Activated naive CD4-positive, alpha-beta T cell treated with anti-CD3 and anti-CD28 coated beads for 36 hours (primary cell): ENCODE measurements around the gene SYVN1. TPM values are rescaled to one million over a fixed set of nuclear protein-coding genes. Genes with fewer than 3 reads are reported as not detected.

ENCODE experiments used
- CTCF ChIA-PET: fragments of 350-600 bp; sonication (Branson Sonifier 250); formaldehyde crosslinking; loops from one replicate; lab custom pipeline; 2021; ENCODE audit warnings: antibody characterized with exemption; lab: Charles Lee
- DNase-seq: peaks from one replicate; pipeline ENCODE4 v3.0.0-alpha.2; 2020
- H3K27ac Mint-ChIP-seq: one replicate; pipeline ENCODE4 v1.8.0; 2021; ENCODE audit warnings: mild to moderate bottlenecking, mixed read lengths
- H3K27me3 Mint-ChIP-seq: one replicate; pipeline ENCODE4 v1.8.0; 2021; ENCODE audit warnings: low read depth, mixed read lengths
- H3K36me3 Mint-ChIP-seq: one replicate; pipeline ENCODE4 v1.8.0; 2021; ENCODE audit warnings: low read depth, mixed read lengths
- H3K4me1 Mint-ChIP-seq: one replicate; pipeline ENCODE4 v1.8.0; 2021; ENCODE audit warnings: low read depth, mixed read lengths
- H3K4me3 Mint-ChIP-seq: one replicate; pipeline ENCODE4 v1.8.0; 2021; ENCODE audit warnings: mild to moderate bottlenecking, moderate library complexity, mixed read lengths
- H3K9me3 Mint-ChIP-seq: one replicate; pipeline ENCODE4 v1.8.0; 2021; ENCODE audit warnings: mixed read lengths
- intact Hi-C: fragments of 100-400 bp; cut with micrococcal nuclease; formaldehyde crosslinking; loops from one replicate; pipeline ENCODE4 v1.15.1; 2023
- total RNA-seq, 2 experiments: library from RNA; stranded (reverse); gene quantifications; one replicate each; pipeline ENCODE4 v1.2.3, GENCODE V29; 2021

Gene SYVN1
- total RNA-seq, 2 experiments from 2014 or later, result 19.0 to 19.2 TPM

DNA sequence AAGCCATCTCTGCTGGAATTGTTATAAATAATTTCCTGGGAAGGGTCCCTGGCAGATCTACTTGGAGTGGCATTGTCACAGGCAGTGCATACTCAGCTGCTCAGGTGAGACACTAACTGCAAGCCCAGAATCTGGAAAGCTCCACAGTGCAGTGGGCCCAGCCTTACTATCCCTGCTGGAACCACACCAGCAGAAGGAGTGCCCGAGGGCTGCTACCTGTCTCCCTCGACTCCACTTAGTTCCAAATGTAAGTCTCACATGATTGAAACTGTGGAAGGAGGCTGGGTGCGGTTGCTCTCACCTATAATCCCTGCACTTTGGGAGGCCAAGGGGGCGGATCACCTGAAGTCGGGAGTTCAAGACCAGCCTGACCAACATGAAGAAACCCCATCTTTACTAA lies 14.3 kb upstream of the SYVN1 start:
- CTCF ChIA-PET, result interaction anchor here (1.0 kb wide), 1 partner anchor 13 kb away, joined by 3 read pairs; no protein-coding TSS in a partner anchor
- H3K9me3 Mint-ChIP-seq, result no peaks in the 10 kb centered on the region
- no peak overlapping the region for H3K27ac Mint-ChIP-seq
- no peaks in the 10 kb centered on the region for H3K36me3 Mint-ChIP-seq
- no peaks in the 10 kb centered on the region for H3K27me3 Mint-ChIP-seq
- no peak for DNase-seq
- intact Hi-C loops, result no loop called here
- no peak overlapping the region for H3K4me3 Mint-ChIP-seq
- no peaks in the 10 kb centered on the region for H3K4me1 Mint-ChIP-seq

DNA sequence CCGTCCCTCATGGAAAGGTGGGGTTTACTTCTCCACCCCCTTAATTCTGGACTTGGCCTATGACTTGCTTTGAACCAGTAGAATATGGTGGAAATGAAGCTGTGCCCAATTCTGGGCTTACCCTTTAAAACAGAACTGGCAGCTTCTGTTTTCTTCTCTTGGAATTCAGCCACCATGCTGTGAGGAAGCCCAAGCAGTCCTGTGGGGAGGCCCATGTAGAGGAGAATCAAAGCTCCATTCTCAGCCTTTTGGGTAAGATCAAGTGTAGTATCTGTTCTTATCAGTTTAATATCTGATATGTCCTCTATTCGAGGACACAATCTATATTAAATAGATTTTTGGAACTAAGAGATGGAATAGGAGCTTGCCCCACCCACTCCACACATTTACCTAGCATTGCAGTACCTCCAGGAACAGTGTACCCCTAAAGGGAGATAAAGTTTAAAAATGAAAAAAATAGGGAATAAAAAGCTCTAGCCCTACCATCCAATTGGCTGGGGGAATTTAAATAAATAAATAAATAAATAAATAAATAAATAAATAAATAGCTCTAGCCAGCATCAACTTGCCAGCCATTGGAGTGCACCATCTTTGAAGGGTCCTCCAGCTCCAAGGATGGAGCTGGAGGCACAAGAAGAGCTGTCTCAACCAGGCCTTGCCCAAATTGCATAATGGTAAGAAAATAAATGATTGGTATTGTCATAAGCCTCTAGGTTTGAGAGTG lies 13.2 kb upstream of the SYVN1 start:
- DNase-seq, result no peak
- no peaks in the 10 kb centered on the region for H3K27me3 Mint-ChIP-seq
- CTCF ChIA-PET, result interaction anchor here (0.6 to 1.1 kb wide), 3 partner anchors 21 to 108 kb away, joined by 3 read pairs; no protein-coding TSS in a partner anchor
- H3K9me3 Mint-ChIP-seq, result no peaks in the 10 kb centered on the region
- no peaks in the 10 kb centered on the region for H3K36me3 Mint-ChIP-seq
- H3K4me3 Mint-ChIP-seq, result no peak overlapping the region
- intact Hi-C loops, result no loop called here
- H3K4me1 Mint-ChIP-seq, result no peaks in the 10 kb centered on the region
- no peak overlapping the region for H3K27ac Mint-ChIP-seq

DNA sequence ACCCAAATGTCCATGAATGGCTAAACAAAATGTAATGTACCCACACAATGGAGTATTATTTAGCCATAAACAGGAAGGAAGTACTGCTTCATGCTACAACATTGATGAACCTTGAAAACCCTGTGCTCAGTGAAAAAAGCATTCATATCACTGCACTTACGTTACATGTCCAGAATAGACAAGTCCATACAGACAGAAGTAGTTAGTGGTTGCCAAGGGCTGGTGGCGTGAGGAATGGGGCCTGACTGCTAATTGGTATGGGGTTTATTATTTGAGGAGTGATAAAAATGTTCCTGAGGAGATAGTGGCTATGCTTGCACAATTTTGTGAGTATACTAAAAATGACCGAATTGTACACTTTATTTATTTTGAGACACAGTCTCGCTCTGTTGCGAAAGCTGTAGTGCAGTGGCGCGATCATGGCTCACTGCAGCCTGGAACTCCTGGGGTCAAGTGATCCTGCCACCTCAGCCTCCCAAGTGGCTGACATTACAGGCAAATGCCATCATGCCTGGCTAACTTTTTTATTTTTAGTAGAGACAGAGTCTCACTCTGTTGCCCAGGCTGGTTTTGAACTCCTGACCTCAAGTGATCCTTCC lies 7.7 kb upstream of the SYVN1 start:
- no peaks in the 10 kb centered on the region for H3K36me3 Mint-ChIP-seq
- CTCF ChIA-PET, result no interaction called here
- DNase-seq, result no peak
- H3K27me3 Mint-ChIP-seq, result no peaks in the 10 kb centered on the region
- H3K9me3 Mint-ChIP-seq, result no peaks in the 10 kb centered on the region
- H3K4me3 Mint-ChIP-seq, result no peak overlapping the region
- intact Hi-C loops, result loop anchor here (2.0 kb wide), 1 partner anchor 25 kb away; no protein-coding TSS in a partner anchor
- no peaks in the 10 kb centered on the region for H3K4me1 Mint-ChIP-seq
- H3K27ac Mint-ChIP-seq, result no peak overlapping the region

DNA sequence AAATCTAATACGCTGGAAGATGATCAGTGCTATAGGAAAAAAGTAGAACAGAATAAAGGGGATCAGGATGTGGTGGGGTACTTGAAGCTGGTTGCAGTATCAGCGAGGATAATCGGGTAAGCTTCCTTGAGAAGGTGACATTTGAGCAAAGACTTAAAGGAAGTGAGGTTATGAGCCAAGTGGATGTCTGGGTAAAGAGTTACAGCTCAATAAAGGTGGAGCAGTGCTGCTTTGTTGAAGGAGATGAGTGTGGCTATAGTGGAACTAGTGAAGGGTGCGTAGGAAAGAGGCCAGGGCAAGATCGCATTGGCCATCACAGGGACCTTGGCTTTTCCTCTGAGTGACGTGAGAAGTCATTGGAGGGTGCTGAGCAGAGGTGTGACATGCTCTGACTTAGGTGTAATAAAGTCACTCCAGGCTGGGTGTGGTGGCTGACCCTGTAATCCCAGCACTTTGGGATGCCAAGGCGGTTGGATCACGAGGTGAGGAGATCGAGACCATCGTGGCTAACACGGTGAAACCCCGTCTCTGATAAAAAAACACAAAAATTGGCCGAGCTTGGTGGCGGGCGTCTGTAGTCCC lies 2.3 kb upstream of the SYVN1 start:
- H3K4me3 Mint-ChIP-seq, result peak overlapping the region; percentile 68
- no peaks in the 10 kb centered on the region for H3K9me3 Mint-ChIP-seq
- DNase-seq, result no peak
- peaks cover 28% of the 10 kb centered on the region for H3K4me1 Mint-ChIP-seq
- H3K27ac Mint-ChIP-seq, result peak overlapping the region; percentile 82
- intact Hi-C loops, result no loop called here
- H3K36me3 Mint-ChIP-seq, result peaks cover 4% of the 10 kb centered on the region
- CTCF ChIA-PET, result interaction anchor here (0.9 to 2.1 kb wide), 4 partner anchors 12 to 195 kb away, joined by 3 to 8 read pairs (median 4); partner anchors contain the start of gene CAPN1
- H3K27me3 Mint-ChIP-seq, result no peaks in the 10 kb centered on the region

DNA sequence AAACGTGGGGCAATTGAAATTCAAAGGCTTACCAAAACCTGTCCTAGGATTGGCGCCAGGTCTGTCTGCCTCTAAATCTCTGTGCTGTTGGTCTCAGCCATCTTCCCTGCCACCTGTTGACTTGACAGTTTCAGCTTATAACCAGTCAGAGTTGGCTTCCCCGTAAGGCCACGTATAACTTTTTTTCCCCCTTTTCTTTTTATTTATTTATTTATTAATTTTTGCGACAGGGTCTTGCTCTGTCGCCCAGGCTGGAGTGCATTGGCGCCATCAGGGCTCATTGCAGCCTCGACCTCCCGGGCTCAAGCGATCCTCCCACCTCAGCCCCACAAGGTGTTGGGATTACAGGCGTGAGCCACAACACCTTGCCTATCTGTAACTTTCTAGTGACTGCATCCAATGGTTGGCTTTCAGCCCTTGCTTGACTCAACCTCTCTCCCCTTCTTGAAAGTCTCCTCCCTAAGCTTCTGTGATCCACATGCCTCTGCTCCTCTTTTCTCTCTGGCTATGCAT lies 1.4 kb upstream of the SYVN1 start:
- DNase-seq, result peak; percentile 34
- CTCF ChIA-PET, result interaction anchor here (0.6 to 2.1 kb wide), 8 partner anchors 13 to 180 kb away, joined by 3 to 8 read pairs (median 4); partner anchors contain the start of gene CAPN1
- Mint-ChIP-seq H3K27me3 (no peaks in the 10 kb centered on the region), H3K9me3 (no peaks in the 10 kb centered on the region), H3K36me3 (peaks cover 7% of the 10 kb centered on the region), H3K4me1 (peaks cover 29% of the 10 kb centered on the region), H3K4me3 (peak overlapping the region; percentile 99), H3K27ac (peak overlapping the region; percentile 100)
- intact Hi-C loops, result loop anchor here (1.0 kb wide), 2 partner anchors 13 to 39 kb away; partner anchors contain the start of genes FAU, MRPL49 and VPS51

DNA sequence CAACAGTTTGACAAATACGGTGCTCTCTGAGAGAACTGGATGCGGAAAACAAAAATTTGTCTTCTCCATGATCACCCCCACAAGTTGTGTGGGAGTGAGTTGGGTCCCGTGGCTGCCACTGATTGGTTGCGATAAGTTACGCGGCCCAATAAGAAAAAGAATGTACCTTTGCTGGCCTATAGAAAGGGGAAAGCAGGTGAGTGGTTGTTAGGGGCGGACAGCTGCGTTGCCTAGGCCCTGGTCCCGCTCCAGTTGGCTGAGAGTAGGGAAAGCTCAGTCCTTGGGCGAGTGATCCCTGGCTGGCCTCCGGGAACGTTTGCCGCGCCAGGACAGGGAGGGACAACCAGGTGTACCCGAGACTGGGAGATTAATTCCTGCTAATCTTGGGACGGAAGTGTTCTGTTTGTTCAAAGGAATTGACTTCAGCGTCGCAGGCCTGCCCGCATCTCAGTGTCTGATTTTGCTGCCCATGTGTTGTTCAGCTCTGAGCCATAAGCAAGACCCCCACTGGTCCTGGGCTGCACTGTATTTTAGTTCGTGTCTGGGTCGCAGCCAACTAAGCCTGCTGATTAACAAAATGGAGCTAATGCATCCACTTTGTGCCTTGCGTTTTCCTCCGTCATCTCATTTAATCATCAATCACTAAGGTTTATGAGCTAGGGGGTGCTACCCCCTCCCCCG lies 773 bp upstream of the SYVN1 start:
- no peaks in the 10 kb centered on the region for H3K9me3 Mint-ChIP-seq
- H3K27ac Mint-ChIP-seq, result peak overlapping the region; percentile 100
- peak; percentile 92 for DNase-seq
- no peaks in the 10 kb centered on the region for H3K27me3 Mint-ChIP-seq
- intact Hi-C loops, result loop anchor here (1.0 to 5.0 kb wide), 4 partner anchors 13 to 127 kb away; partner anchors contain the start of genes FAU, MRPL49, POLA2 and VPS51
- peaks cover 29% of the 10 kb centered on the region for H3K4me1 Mint-ChIP-seq
- CTCF ChIA-PET, result interaction anchor here (0.6 to 2.1 kb wide), 7 partner anchors 14 to 180 kb away, joined by 3 to 8 read pairs (median 4); partner anchors contain the start of gene CAPN1
- peak overlapping the region; percentile 99 for H3K4me3 Mint-ChIP-seq
- H3K36me3 Mint-ChIP-seq, result peaks cover 7% of the 10 kb centered on the region

DNA sequence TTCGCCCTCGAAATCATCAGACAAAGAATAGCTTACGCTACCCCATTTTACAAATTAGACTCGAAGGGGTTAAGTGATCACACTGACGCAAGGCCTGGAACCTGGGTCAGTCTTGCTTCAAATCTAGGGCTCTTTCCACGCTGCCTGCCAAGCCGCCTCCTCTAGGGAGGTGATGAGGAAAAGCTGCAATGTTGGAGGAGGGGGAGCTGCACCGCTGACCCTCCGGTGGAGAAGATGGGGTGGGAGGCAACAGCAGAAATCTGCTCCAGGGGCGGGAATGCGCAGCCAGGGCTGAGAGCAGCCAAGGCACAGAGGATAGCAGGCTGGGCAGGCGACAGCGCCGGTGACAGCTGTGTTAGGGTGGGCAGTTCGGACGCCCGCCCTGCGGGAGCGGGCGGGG lies 595 bp downstream of the SYVN1 start:
- no peak for DNase-seq
- CTCF ChIA-PET, result no interaction called here
- H3K36me3 Mint-ChIP-seq, result peaks cover 7% of the 10 kb centered on the region
- peak overlapping the region; percentile 100 for H3K27ac Mint-ChIP-seq
- intact Hi-C loops, result loop anchor here (1.0 to 5.0 kb wide), 2 partner anchors 16 to 129 kb away; partner anchors contain the start of genes POLA2 and ZNHIT2
- H3K27me3 Mint-ChIP-seq, result no peaks in the 10 kb centered on the region
- H3K4me3 Mint-ChIP-seq, result peak overlapping the region; percentile 99
- peaks cover 29% of the 10 kb centered on the region for H3K4me1 Mint-ChIP-seq
- no peaks in the 10 kb centered on the region for H3K9me3 Mint-ChIP-seq

DNA sequence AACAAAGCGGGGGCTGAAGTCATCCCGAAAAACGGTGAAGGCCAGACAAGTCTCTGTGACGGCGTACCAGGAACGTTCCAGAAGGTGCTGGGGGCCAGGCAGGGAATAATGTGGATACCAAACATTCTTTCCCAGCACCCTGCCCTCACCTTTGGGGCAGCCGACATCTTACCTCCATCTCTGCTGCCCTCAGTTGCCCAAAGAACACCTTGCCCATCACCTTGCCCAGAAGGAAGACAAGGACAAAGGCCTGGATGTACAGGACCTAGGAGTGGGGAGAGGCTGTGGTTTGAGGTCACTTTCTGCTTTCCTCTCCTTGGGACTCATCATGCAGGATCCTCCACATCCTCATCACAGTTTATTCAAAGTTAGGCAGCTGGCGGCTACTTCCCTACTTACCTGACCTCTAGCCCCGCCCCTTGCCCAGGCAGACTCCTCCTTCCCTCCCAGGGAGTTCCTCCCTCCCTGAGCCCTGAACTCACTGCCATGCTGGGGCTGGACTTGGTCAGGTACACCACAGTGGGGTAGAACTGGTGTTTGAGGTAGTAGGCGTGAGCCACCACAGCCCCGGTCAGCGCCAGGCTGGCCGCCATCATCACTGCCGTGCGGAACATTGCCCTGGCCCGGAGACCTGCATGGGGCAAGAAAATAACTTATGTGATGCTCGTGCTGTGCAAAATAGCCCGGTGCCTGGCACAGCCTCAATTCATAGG lies 1.2 kb downstream of the SYVN1 start:
- peak overlapping the region; percentile 99 for H3K4me3 Mint-ChIP-seq
- intact Hi-C loops, result loop anchor here (5.0 kb wide), 1 partner anchor 129 kb away; the partner anchor contains the start of gene POLA2
- H3K9me3 Mint-ChIP-seq, result no peaks in the 10 kb centered on the region
- peaks cover 29% of the 10 kb centered on the region for H3K4me1 Mint-ChIP-seq
- no peaks in the 10 kb centered on the region for H3K27me3 Mint-ChIP-seq
- H3K27ac Mint-ChIP-seq, result peak overlapping the region; percentile 100
- peak; percentile 68 for DNase-seq
- H3K36me3 Mint-ChIP-seq, result peaks cover 7% of the 10 kb centered on the region
- CTCF ChIA-PET, result no interaction called here

DNA sequence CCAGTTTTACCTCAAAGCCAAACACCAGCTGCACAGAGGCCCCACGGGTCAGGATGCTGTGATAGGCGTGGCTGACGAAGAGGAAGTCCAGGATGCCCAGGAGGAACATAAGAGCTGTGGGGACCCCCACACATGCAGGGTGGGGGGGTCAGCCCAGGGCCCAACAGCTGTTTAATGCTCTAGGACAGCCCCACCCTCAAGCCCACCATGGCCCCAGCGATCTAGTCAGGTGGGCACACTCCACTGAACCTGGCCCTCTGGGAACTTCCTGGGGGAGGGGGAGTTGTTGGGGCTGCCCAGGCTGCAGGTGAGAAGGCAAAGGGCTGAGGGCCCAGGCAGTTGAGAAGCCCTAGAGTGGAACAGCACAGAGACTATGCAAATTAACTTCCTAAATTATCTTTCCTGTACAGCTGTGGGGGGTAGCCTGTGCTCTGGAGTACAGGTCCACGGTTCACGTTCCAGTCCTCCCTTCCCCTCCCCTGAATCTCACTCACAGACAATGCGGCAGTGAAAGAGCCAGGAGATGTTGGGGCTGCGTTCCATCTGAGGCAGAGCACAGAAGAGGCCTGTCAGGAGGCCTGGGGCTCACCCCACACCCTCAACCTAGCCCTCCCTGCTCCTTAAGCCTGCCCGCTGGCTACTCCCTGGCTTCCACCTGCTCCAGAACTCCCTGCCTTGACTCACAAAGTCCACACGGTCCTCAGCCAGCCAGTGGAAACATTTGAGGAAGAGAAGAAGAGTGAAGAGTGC lies 1.9 kb downstream of the SYVN1 start:
- no peaks in the 10 kb centered on the region for H3K9me3 Mint-ChIP-seq
- peak overlapping the region; percentile 99 for H3K4me3 Mint-ChIP-seq
- peaks cover 7% of the 10 kb centered on the region for H3K36me3 Mint-ChIP-seq
- peaks cover 29% of the 10 kb centered on the region for H3K4me1 Mint-ChIP-seq
- DNase-seq, result no peak
- peak overlapping the region; percentile 100 for H3K27ac Mint-ChIP-seq
- CTCF ChIA-PET, result interaction anchor here (1.0 kb wide), 1 partner anchor 15 kb away, joined by 4 read pairs; the partner anchor contains the start of gene ZNHIT2
- intact Hi-C loops, result loop anchor here (5.0 kb wide), 1 partner anchor 130 kb away; the partner anchor contains the start of gene POLA2
- H3K27me3 Mint-ChIP-seq, result no peaks in the 10 kb centered on the region

DNA sequence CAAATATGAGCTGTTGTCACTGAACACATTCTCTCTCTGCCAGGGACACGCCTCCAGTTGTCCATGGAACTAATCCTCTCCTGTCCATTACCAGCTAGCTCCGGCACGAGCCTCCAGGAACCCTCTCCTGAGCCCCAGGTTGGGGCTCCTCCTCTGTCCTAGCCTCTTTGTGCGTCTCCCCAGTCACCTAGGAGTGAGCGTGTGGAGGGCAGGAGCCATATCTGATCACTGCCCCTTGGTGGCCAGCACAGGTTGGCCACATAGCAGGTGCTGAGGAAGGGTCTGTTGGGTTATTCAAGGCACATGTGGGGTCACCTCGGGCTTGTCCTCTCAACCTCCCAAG lies 2.5 kb downstream of the SYVN1 start:
- Mint-ChIP-seq H3K4me3 (no peak overlapping the region), H3K36me3 (peaks cover 7% of the 10 kb centered on the region), H3K27me3 (no peaks in the 10 kb centered on the region), H3K27ac (peak overlapping the region; percentile 41), H3K4me1 (peaks cover 29% of the 10 kb centered on the region), H3K9me3 (no peaks in the 10 kb centered on the region)
- intact Hi-C loops, result loop anchor here (5.0 kb wide), 1 partner anchor 130 kb away; the partner anchor contains the start of gene POLA2
- no peak for DNase-seq
- CTCF ChIA-PET, result interaction anchor here (1.0 kb wide), 1 partner anchor 14 kb away, joined by 4 read pairs; the partner anchor contains the start of gene ZNHIT2
